ENCODE data around the gene OR6Y1.

DNA sequence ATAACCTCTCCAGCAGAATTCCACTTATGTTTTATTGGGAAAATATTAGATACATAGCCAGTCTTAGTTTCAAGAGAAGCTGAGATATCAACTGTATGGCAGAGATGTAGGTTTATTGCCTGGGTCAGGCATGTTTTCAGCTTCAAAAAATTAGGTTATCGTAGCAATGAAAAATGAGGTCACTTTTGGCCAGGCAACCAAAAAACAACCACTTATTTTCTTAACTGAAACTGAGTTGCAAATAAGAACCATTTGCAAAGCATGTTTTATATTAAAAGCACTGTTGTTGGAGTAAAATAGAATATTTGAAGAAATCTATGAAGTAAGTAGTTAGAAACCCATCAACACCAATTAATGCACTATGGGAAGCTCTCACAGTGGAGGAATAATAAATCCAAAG, 5.5 kb upstream of the OR6Y1 start:
- TF ChIP-seq CTCF (IDR thresholded peaks at IDR 0.05; ENCODE audit: low read depth, low read length): no peak
- no peak for TF ChIP-seq EZH2phosphoT487 (IDR thresholded peaks at IDR 0.05; ENCODE audit: low read depth)
